HepG2 (cell line): ENCODE data around the gene PEX3. TPM values are rescaled to one million over a fixed set of nuclear protein-coding genes. Genes with fewer than 3 reads are reported as not detected.

Experiments
- ELF3 ChIP-seq: IDR thresholded peaks from 2 replicates; pipeline ENCODE4 v1.6.1; 2016; ENCODE audit warnings: missing genetic modification reagents, missing compliant biosample characterization
- GATAD2A ChIP-seq: IDR thresholded peaks from 2 replicates; pipeline ENCODE4 v1.6.1; 2016
- HDAC2 ChIP-seq: sonication (generic); formaldehyde crosslinking; IDR thresholded peaks from 2 replicates; pipeline ENCODE4 v1.4.0; 2020; ENCODE audit warnings: missing genetic modification reagents
- HOMEZ ChIP-seq: IDR thresholded peaks from 2 replicates; pipeline ENCODE4 v1.6.1; 2016; ENCODE audit warnings: low read depth
- MED1 ChIP-seq: sonication (generic); formaldehyde crosslinking; IDR thresholded peaks from 2 replicates; pipeline ENCODE4 v1.4.0; 2020; ENCODE audit warnings: missing genetic modification reagents
- MZF1 ChIP-seq: sonication (generic); formaldehyde crosslinking; IDR thresholded peaks from 2 replicates; pipeline ENCODE4 v1.8.1; 2023; ENCODE audit warnings: mild to moderate bottlenecking, missing genetic modification reagents, borderline replicate concordance
- NPAS2 ChIP-seq: sonication (generic); formaldehyde crosslinking; IDR thresholded peaks from 2 replicates; pipeline ENCODE4 v1.8.0; 2022; ENCODE audit warnings: mild to moderate bottlenecking, missing genetic modification reagents, borderline replicate concordance
- NR2C2 ChIP-seq: sonication (generic); formaldehyde crosslinking; IDR thresholded peaks from 2 replicates; pipeline ENCODE4 v1.4.0; 2020; ENCODE audit warnings: missing genetic modification reagents, mild to moderate bottlenecking, moderate library complexity, borderline replicate concordance
- NR2F1 ChIP-seq, 2 experiments: fragments of 450-650 bp in 1 of 2; formaldehyde crosslinking in 1 of 2; IDR thresholded peaks; 2 replicates each; pipeline versions ENCODE4 v1.5.0 to v1.6.1; 2016 to 2020; ENCODE audit warnings: mild to moderate bottlenecking in 1 of 2, missing compliant biosample characterization in 1 of 2, missing genetic modification reagents in 1 of 2, moderate library complexity in 1 of 2
- NRL ChIP-seq: sonication (generic); formaldehyde crosslinking; IDR thresholded peaks from 2 replicates; pipeline ENCODE4 v1.5.0; 2020; ENCODE audit warnings: missing genetic modification reagents, mild to moderate bottlenecking, moderate library complexity, borderline replicate concordance
- RERE ChIP-seq: IDR thresholded peaks from 2 replicates; pipeline ENCODE4 v1.6.1; 2016; ENCODE audit warnings: low read depth, missing genetic modification reagents, missing compliant biosample characterization
- SATB2 ChIP-seq: sonication (generic); formaldehyde crosslinking; IDR thresholded peaks from 2 replicates; pipeline ENCODE4 v1.5.0; 2020; ENCODE audit warnings: missing genetic modification reagents
- SETDB1 ChIP-seq: sonication (generic); formaldehyde crosslinking; IDR thresholded peaks from 2 replicates; pipeline ENCODE4 v1.5.1; 2020; ENCODE audit warnings: missing genetic modification reagents, mild to moderate bottlenecking, borderline replicate concordance
- ZFP90 ChIP-seq: sonication (generic); formaldehyde crosslinking; IDR thresholded peaks from 2 replicates; pipeline ENCODE4 v1.8.0; 2022; ENCODE audit warnings: missing genetic modification reagents, mild to moderate bottlenecking, inconsistent platforms, borderline replicate concordance
- ZNF614 ChIP-seq: IDR thresholded peaks from 2 replicates; pipeline ENCODE4 v1.6.1; 2018; ENCODE audit warnings: missing biosample characterization, missing genetic modification reagents, inconsistent platforms, borderline replicate concordance
- ZNF782 ChIP-seq: sonication (generic); formaldehyde crosslinking; IDR thresholded peaks from 2 replicates; pipeline ENCODE4 v1.4.0; 2020; ENCODE audit warnings: missing genetic modification reagents, mild to moderate bottlenecking, borderline replicate concordance
- ZSCAN21 ChIP-seq: sonication (generic); formaldehyde crosslinking; IDR thresholded peaks from 2 replicates; pipeline ENCODE4 v1.8.0; 2022; ENCODE audit warnings: mild to moderate bottlenecking, missing genetic modification reagents, moderate library complexity, borderline replicate concordance
- polyA plus RNA-seq, 8 experiments: library from polyadenylated mRNA; depleted of rRNA in 3 of 8; stranded (reverse) in 7 of 8; unstranded in 1 of 8; fragments of >200 nt; fragmentation: Illumina TruSeq in 4 of 8; extraction: Trizol in 4 of 8; gene quantifications; 2 replicates each; pipeline versions ENCODE4 v1.2.1 to v1.2.3, GENCODE V29; 2011 to 2016; ENCODE audit warnings: low read depth in 4 of 8, missing spikeins in 1 of 8, mixed read lengths in 1 of 8; ENCODE audit not compliant: insufficient read depth in 1 of 8
- total RNA-seq, 5 experiments: library from RNA; depleted of rRNA; stranded (reverse); fragments of >200 nt; fragmentation: Illumina TruSeq; extraction: Trizol; gene quantifications; 2 replicates each; pipeline ENCODE4 v1.2.3, GENCODE V29; 2016; ENCODE audit warnings: low read depth in 1 of 5
- TF ChIP-seq, protein P1 (sequence below): sonication (generic); formaldehyde crosslinking; conservative IDR thresholded peaks from 2 replicates; pipeline ENCODE4 v1.8.0; 2022; ENCODE audit warnings: missing genetic modification reagents

Gene PEX3
- total and polyA plus RNA-seq, 2 of the 13 experiments (the other 11 are each of a cell fraction or from before 2014, with no cell fraction given), result 30.9 to 40.8 TPM

- TF ChIP-seq, protein P1, sequence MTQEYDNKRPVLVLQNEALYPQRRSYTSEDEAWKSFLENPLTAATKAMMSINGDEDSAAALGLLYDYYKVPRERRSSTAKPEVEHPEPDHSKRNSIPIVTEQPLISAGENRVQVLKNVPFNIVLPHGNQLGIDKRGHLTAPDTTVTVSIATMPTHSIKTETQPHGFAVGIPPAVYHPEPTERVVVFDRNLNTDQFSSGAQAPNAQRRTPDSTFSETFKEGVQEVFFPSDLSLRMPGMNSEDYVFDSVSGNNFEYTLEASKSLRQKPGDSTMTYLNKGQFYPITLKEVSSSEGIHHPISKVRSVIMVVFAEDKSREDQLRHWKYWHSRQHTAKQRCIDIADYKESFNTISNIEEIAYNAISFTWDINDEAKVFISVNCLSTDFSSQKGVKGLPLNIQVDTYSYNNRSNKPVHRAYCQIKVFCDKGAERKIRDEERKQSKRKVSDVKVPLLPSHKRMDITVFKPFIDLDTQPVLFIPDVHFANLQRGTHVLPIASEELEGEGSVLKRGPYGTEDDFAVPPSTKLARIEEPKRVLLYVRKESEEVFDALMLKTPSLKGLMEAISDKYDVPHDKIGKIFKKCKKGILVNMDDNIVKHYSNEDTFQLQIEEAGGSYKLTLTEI (CRISPR knock-in tag), result no peak
- no peak for TF ChIP-seq NPAS2 (CRISPR knock-in tag)
- TF ChIP-seq NRL (CRISPR knock-in tag), result no peak
- TF ChIP-seq SETDB1 (CRISPR knock-in tag), result no peak
- peak; percentile 63 to 66; a peak in 3 of 4 replicates for TF ChIP-seq NR2F1 (CRISPR knock-in tag; IDR thresholded peaks at IDR 0.05)
- TF ChIP-seq MED1 (CRISPR knock-in tag), result peak; percentile 85
- TF ChIP-seq SATB2 (CRISPR knock-in tag), result 0 out of 2 replicates have a peak, but pooled peaks have one; percentile 58
- TF ChIP-seq NR2C2, result peak; percentile 33
- TF ChIP-seq HOMEZ (CRISPR knock-in tag), result peak; percentile 85; the same call in 1 of the 2 replicates
- no peak for TF ChIP-seq ZSCAN21
- TF ChIP-seq ELF3 (CRISPR knock-in tag), result peak; percentile 51; the same call in 1 of the 2 replicates
- peak; percentile 97 for TF ChIP-seq GATAD2A (CRISPR knock-in tag)
- no peak for TF ChIP-seq ZNF782
- peak; percentile 68; the same call in 1 of the 2 replicates for TF ChIP-seq ZNF614 (CRISPR knock-in tag)
- TF ChIP-seq ZFP90, result 0 out of 2 replicates have a peak, but pooled peaks have one; percentile 51
- no peak for TF ChIP-seq MZF1 (CRISPR knock-in tag)
- TF ChIP-seq HDAC2 (CRISPR knock-in tag), result peak; percentile 95
- peak; percentile 96 for TF ChIP-seq RERE (CRISPR knock-in tag)
Observed at GRCh38 chr6:143410859-143411270, 39.7 kb upstream of the PEX3 start (continued).
